HG02938 (cell line): Measurements from ENCODE around the gene ACSL6.

Source experiments
- ATAC-seq: cut with Tn5 transposase; IDR thresholded peaks from one replicate; pipeline ENCODE4 v1.9.1; 2021; ENCODE audit warnings: mild to moderate bottlenecking, moderate library complexity; ENCODE audit not compliant: unreplicated experiment

Gene ACSL6

GRCh38 chr5:132001647-132002561 is 9.6 kb downstream of the ACSL6 start:
- no peak for ATAC-seq

DNA sequence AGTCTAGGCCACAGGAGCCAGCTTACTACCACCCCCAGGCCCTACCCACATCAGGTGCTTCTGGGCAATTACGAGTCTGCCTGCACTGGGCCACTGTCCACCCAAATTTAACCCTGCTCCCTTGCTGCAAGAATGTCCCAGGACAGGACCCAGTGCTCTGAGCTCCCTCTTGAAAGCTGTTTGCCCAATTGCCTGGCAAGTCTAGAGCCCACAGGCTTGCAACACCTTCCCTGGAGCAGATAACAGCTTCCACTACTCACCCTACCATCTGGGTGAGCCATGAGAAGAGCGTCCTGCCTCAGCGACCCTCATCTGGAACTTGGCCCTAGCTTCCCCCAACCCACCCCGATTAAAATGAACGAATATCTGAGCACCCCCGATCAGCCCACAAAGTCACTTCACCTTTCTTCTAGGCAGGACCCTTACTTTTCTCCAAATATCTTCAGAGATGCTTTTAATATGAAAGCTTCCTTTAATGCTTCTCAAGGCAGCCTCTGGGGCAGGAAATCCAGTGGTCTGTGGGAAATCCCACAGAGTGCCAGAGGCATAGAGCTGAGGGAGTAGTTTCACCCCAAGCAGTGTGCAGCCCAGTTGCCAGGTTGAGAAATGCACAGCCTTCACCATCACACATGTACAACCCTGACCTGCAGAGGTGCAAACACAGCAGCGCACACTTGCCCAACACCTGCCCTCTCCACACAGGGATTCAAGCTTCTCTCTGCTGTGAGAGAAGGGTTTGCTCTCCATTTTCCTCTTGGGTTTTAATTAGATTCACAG is 10.6 kb downstream of the ACSL6 start:
- no peak for ATAC-seq

GRCh38 chr5:132000241-132000490 is 11.3 kb downstream of the ACSL6 start:
- no peak for ATAC-seq

- ATAC-seq, result no peak
Observed at GRCh38 chr5:131999441-132000240, 11.8 kb downstream of the ACSL6 start.

DNA sequence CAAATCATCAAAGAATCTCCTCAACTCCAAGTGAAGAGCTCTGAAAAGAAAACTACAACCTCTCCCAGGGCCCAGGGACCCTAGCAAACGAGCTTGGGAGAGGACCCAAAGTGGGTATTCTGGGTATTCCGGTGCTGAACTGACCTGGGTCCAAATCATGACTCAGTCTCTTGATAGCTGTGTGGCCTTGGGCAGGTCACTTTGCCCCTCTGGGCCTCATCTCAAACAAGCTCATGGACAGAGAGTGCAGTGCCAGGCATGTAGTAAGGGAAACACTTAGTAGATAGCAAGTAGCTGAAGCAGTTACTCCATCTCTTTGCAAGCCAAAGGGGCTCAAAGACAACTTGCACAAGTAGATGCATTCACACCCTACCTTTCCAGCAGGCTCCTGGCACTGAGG is 12.4 kb downstream of the ACSL6 start:
- no peak for ATAC-seq

GRCh38 chr5:131998431-131999040 is 12.9 kb downstream of the ACSL6 start:
- ATAC-seq, result no peak

- ATAC-seq, result no peak
Observed at GRCh38 chr5:131997727-131998117, 13.7 kb downstream of the ACSL6 start.

- no peak for ATAC-seq
Observed at GRCh38 chr5:131997026-131997726, 14.3 kb downstream of the ACSL6 start.

GRCh38 chr5:131996210-131997025 is 15.0 kb downstream of the ACSL6 start:
- ATAC-seq, result no peak

DNA sequence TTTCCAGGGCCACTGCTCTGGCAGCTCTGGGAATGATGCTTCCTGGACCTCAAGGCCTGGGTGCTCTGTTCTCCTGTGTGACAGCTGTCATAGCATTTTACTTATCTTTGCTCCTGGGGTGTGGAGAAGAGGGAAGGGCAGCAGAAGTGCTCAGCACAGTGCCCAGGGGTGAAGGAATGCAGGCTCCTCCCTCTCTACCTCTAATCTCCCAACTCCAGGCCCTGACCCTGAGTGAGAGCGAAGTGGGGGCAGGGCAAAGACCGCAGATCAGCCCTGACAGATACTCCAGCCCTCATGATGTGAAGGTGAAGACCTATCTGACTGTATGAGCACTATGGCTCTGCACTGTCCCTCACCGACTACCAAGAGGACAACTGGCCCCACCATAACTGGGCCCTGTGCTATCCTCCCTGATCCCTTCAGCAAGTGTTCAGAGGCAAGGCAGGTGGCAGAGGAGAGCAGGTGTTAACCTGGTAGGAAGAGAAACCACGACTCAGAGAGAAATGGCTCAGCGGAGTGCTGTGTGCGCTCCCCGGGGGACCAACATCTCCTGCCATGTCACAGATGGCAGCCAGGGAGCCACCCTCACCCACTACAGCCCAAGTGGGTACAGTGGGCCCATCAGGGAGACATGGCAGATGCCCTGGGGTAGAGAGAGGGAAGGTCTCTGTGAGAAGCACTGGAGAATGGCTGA is 16.8 kb downstream of the ACSL6 start:
- no peak for ATAC-seq

- ATAC-seq, result no peak
Observed at GRCh38 chr5:131994090-131994489, 17.4 kb downstream of the ACSL6 start.

DNA sequence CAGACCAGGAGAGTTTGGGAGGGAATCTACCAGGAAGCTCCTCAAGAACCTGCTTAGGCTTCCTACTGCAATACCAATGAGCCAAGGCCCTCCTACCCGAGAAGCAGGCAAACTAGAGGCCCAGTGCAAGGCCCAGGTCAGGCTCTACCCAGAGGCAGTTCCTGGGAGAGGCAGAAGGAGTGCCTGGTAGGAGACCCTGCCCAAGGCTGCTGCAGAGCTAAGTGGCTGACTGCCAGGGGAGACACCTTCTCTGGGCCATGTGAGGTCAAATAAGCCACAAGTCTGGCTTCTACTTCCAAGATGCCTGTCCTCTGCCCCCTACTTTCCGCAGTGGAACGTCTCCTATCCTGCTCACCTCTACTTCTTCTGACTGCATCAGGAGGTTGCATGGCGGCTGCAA is 17.8 kb downstream of the ACSL6 start:
- ATAC-seq, result no peak

- no peak for ATAC-seq
Observed at GRCh38 chr5:131992370-131992769, 19.1 kb downstream of the ACSL6 start.

- ATAC-seq, result no peak
Observed at GRCh38 chr5:131991593-131992324, 19.7 kb downstream of the ACSL6 start.

GRCh38 chr5:131990716-131991115 is 20.7 kb downstream of the ACSL6 start:
- ATAC-seq, result no peak

DNA sequence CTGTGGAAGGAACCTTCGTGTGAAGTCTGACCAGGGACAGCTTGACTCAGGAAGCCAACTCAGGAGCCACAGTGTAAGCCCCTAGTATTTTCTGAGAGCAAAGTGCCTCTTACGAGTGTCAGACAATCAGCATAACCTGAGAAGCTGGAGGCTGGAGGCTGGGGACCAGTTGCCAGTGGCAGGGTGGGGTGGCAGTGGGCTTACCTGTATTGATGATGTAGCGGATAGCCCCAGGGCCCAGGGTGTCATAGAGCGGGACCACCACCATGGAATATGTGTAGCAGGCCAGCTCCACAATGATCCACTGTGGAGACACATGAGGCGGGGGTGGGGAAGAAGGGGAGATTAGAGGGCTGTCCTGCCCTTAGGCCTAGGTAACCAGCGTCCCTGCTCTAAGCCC is 22.9 kb downstream of the ACSL6 start:
- no peak for ATAC-seq

- ATAC-seq, result no peak
Observed at GRCh38 chr5:131987251-131987650, 24.2 kb downstream of the ACSL6 start.

DNA sequence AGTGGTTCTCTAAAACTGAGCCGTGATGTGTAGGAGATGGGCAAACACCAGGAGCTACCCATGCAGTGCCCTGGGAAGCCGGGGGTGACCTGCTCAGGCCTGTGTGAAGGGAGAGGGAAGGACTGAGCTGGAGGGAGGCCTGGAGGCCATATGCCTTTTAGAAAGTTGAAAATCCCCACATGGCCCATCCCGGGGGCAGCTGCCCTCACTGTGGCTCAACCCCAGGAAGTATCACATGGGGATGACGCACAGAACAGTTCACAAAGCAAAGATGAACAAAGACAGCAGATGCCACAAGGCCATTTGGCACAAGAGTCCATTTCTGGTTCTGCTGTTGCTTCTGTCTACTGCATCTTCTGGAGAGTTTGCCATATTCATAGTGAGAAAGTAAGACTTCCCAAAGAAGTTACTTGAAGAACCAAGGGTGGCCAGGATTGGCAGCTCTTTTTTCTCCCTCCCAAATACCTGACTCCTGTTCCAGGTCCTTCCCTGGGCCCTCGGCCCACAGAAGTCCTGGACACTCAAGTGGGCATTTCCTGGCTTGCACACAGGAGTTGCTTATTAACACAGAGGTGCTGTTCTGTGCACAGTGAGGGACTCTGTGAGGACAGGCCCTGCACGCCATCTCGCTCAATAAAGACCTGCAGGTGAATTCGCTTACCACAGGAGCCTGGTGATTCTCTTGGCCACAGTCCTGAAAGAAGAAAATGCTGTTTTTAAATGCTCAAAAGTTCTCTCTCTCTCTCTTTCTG is 25.1 kb downstream of the ACSL6 start:
- no peak for ATAC-seq
